Esophagus muscularis mucosa (tissue), 4 donors: ENCODE data around the gene ZBTB22. TPM values are rescaled to one million over a fixed set of nuclear protein-coding genes. Genes with fewer than 3 reads are reported as not detected.
"Not testable (repeated sequence)": the region's sequence is repeated elsewhere in the genome, so short reads cannot be mapped to it uniquely, and the experiment has no call there.

ENCODE experiments used
- DNase-seq: peaks from one replicate; pipeline ENCODE4 v3.0.0-alpha.2; 2017; ENCODE audit errors: extremely low spot score
- H3K27ac ChIP-seq, 4 donors: fragments of 200-600 bp; sonication (generic); replicated peaks in 1 of 4; 1 replicate in 3 of 4; 2 replicates in 1 of 4; pipeline ENCODE4 v1.5.1; 2016 to 2019; ENCODE audit warnings: mild to moderate bottlenecking in 1 of 4
- H3K27me3 ChIP-seq, 4 donors: fragments of 200-600 bp; sonication (generic); one replicate each; pipeline versions ENCODE4 v1.5.1 to v1.6.0; 2016 to 2019
- H3K36me3 ChIP-seq, 4 donors: fragments of 200-600 bp; sonication (generic); one replicate each; pipeline ENCODE4 v1.5.1; 2016 to 2019
- H3K4me1 ChIP-seq, 4 donors: fragments of 200-600 bp; sonication (generic); one replicate each; pipeline ENCODE4 v1.5.1; 2016 to 2019
- H3K4me3 ChIP-seq, 4 donors: fragments of 200-600 bp; sonication (generic); 1 replicate in 2 of 4; 2 replicates in 2 of 4; pipeline ENCODE4 v1.5.1; 2016 to 2019; ENCODE audit warnings: mild to moderate bottlenecking in 4 of 4, moderate library complexity in 1 of 4
- H3K9me3 ChIP-seq, 4 donors: fragments of 200-600 bp; sonication (generic); 1 replicate in 3 of 4; 2 replicates in 1 of 4; pipeline ENCODE4 v1.5.1; 2016 to 2019
- EP300 ChIP-seq: sonication (generic); formaldehyde crosslinking; IDR thresholded peaks from one replicate; pipeline ENCODE4 v1.6.1; 2017; ENCODE audit warnings: antibody characterized with exemption
- POLR2A ChIP-seq: fragments of 450-650 bp; IDR thresholded peaks from one replicate; pipeline ENCODE4 v1.6.1; 2017; ENCODE audit warnings: antibody characterized with exemption, moderate library complexity, mild to moderate bottlenecking, low read depth
- POLR2AphosphoS5 ChIP-seq, 2 donors: sonication (generic); formaldehyde crosslinking; IDR thresholded peaks; one replicate each; pipeline ENCODE4 v1.6.1; 2017; ENCODE audit warnings: antibody characterized with exemption in 2 of 2
- WGBS: methylation state at CpG from one replicate; pipeline ENCODE4 v1.1.5; 2018; 5-methylcytosine and 5-hydroxymethylcytosine counted together
- intact Hi-C: fragments of 100-400 bp; cut with DNase I; formaldehyde crosslinking; loops from one replicate; pipeline ENCODE4 v1.15.1; 2023
- total RNA-seq, 4 donors: library from RNA; depleted of rRNA; stranded (reverse); fragments of >200 nt; gene quantifications; one replicate each; pipeline versions ENCODE4 v1.1.0 to v1.2.1, GENCODE V29; 2016
- TF ChIP-seq, protein P1 (sequence below), 3 experiments: fragments of 200-600 bp in 2 of 3; fragments of 450-650 bp in 1 of 3; sonication (generic) in 2 of 3; IDR thresholded peaks; one replicate each; pipeline ENCODE4 v1.5.1; 2017 to 2019; ENCODE audit warnings: antibody characterized with exemption in 3 of 3, mild to moderate bottlenecking in 2 of 3, moderate library complexity in 1 of 3

Gene ZBTB22
- total RNA-seq, 4 donors from 2014 or later: 12.9 to 24.2 (median 15.8) TPM

DNA sequence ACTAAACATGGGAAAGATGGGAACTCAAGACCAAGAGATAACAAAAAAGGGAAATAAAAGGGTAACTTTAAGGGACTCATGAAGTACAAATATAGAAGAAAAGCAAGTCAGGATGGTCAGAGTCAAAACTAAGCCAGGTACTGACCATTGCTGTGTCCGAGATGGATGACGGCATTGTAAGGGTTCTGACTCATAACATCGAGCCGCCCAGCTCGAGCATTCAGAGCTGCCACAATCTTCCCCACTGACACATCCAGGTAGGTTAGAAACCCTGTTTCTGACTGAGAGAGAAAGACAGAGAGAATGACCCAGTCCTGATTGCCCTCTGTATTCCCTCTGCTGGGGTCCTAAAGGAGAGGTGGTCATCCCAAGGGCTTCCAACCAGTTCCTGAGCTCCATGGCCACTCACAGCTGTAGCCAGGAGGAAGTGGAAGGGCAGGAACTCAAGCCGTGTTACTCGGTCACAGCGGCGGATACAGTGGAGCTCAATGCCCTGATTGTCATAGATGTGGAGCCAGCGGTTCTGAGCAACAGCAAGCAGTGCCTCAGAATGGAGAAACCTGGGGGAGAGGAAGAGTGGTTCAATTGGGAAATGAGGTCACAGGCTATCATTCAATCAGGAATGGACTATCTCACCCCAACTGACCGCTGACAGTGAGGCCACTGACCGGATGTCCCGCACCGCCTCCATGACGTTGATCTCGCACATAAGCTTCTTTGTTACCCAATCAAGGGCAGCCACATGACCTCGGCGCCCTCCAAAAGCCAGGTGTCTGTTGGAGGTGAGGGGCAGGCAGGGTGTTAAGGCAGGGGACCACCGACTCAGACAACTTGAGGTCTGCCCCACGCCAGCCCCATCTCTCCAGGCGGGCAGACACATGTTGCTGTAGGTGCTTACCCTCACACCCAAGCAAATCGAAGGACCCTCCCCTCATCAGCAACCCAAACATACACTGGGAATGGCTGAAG lies 30.3 kb downstream of the ZBTB22 start:
- Histone ChIP-seq H3K27me3 (no peaks in the 10 kb centered on the region), H3K9me3 (no peaks in the 10 kb centered on the region), H3K27ac (no peak overlapping the region), H3K4me1 (peaks cover 20 to 31% (median 26%) of the 10 kb centered on the region in 4 donors), H3K36me3 (peaks cover 34 to 74% (median 69%) of the 10 kb centered on the region in 4 donors), H3K4me3 (no peak overlapping the region)
- TF ChIP-seq EP300: no peak
- TF ChIP-seq POLR2A: no peak
- TF ChIP-seq, protein P1, sequence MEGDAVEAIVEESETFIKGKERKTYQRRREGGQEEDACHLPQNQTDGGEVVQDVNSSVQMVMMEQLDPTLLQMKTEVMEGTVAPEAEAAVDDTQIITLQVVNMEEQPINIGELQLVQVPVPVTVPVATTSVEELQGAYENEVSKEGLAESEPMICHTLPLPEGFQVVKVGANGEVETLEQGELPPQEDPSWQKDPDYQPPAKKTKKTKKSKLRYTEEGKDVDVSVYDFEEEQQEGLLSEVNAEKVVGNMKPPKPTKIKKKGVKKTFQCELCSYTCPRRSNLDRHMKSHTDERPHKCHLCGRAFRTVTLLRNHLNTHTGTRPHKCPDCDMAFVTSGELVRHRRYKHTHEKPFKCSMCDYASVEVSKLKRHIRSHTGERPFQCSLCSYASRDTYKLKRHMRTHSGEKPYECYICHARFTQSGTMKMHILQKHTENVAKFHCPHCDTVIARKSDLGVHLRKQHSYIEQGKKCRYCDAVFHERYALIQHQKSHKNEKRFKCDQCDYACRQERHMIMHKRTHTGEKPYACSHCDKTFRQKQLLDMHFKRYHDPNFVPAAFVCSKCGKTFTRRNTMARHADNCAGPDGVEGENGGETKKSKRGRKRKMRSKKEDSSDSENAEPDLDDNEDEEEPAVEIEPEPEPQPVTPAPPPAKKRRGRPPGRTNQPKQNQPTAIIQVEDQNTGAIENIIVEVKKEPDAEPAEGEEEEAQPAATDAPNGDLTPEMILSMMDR (IDR thresholded peaks at IDR 0.05): no peak
- TF ChIP-seq POLR2AphosphoS5 (IDR thresholded peaks at IDR 0.05): no peak
- 91% methylated on average over 18 of the region's 22 CpGs for WGBS
- intact Hi-C loops: no loop called here
- no peak for DNase-seq

DNA sequence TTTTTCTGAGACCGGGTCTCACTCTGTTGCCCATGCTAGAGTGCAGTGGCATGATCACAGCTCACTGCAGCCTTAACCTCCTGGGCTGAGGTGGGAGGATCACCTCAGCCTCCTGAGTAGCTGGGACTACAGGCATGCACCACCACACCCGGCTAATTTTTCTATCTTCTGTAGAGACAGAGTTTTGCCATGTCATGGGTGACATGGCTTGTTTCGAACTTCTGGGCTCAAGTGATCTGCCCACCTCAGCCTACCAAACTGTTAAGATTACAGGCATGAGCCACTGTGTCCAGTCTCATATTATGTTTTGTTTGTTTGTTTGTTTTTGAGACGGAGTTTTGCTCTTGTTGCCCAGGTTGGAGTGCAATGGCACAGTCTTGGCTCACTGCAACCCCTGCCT lies 32.3 kb downstream of the ZBTB22 start:
- intact Hi-C loops, H3K27ac ChIP-seq, H3K9me3 ChIP-seq, H3K4me3 ChIP-seq, H3K27me3 ChIP-seq, DNase-seq: not testable (repeated sequence)
- WGBS: 89% methylated on average over 4 of the region's 4 CpGs
- H3K4me1 ChIP-seq: peaks cover 14 to 24% (median 19%) of the 10 kb centered on the region in 4 donors
- H3K36me3 ChIP-seq: peaks cover 24 to 77% (median 67%) of the 10 kb centered on the region in 4 donors

DNA sequence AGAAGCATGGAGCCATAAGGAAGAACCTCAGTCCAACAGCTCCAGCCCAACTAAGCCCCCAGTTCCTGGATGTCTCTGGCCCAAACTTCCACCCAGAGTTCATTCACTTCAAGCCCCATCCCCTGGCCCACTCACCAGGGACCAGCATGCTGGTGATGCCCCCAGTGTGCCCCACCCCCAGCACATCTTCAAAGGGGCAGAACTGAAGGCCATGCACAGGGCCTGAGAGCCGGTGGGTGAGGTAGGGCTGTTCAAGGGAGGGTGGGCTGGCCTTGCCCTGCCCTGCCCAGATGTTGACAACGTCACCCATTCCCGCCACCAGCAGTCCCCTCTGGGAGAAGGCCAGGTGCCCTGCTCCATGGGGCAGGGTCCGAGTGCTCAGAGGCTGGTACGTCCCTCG lies 37.0 kb downstream of the ZBTB22 start:
- Histone ChIP-seq H3K27me3 (no peaks in the 10 kb centered on the region), H3K4me3 (no peak overlapping the region), H3K36me3 (peaks cover 21 to 85% (median 75%) of the 10 kb centered on the region in 4 donors), H3K27ac (no peak overlapping the region), H3K4me1 (peaks cover 24 to 38% (median 34%) of the 10 kb centered on the region in 4 donors), H3K9me3 (no peaks in the 10 kb centered on the region)
- no peak for TF ChIP-seq POLR2AphosphoS5 (IDR thresholded peaks at IDR 0.05)
- no peak for TF ChIP-seq POLR2A
- TF ChIP-seq EP300: no peak
- TF ChIP-seq, protein P1 (IDR thresholded peaks at IDR 0.05): no peak
- DNase-seq: no peak
- WGBS: 79% methylated on average over 6 of the region's 6 CpGs
- intact Hi-C loops: no loop called here

DNA sequence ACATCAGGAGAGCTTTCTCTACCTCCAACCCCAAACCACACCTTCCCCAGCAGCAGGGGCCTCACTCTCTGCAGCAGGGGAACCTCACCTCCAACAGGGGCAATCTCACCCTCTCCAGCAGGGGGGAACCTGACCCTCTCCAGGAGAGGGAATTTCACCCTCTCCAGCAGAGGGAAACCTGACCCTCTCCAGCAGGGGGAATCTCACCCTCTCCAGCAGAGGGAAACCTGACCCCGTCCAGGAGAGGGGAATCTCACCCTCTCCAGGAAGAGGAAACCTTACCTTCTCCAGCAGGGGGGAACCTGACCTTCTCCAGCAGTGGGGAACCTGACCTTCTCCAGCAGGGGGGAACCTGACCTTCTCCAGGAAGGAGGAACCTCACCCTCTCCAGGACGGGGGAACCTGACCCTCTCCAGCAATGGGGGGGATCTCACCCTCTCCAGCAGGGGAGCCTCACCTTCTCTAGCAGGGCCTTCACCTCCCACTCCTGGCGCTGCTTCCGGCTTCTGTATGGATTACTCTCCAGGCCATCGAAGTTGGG lies 37.5 kb downstream of the ZBTB22 start:
- H3K4me3 ChIP-seq: no peak overlapping the region
- no peaks in the 10 kb centered on the region for H3K27me3 ChIP-seq
- H3K4me1 ChIP-seq: peaks cover 28 to 43% (median 39%) of the 10 kb centered on the region in 4 donors
- peaks cover 25 to 85% (median 76%) of the 10 kb centered on the region in 4 donors for H3K36me3 ChIP-seq
- no peaks in the 10 kb centered on the region for H3K9me3 ChIP-seq
- 62% methylated on average over 5 of the region's 5 CpGs for WGBS
- no peak for DNase-seq
- TF ChIP-seq POLR2A (no peak), EP300 (no peak)
- TF ChIP-seq, protein P1 (IDR thresholded peaks at IDR 0.05): peak; percentile 11 to 40 (median 17)
- H3K27ac ChIP-seq: no peak overlapping the region
- intact Hi-C loops: no loop called here

DNA sequence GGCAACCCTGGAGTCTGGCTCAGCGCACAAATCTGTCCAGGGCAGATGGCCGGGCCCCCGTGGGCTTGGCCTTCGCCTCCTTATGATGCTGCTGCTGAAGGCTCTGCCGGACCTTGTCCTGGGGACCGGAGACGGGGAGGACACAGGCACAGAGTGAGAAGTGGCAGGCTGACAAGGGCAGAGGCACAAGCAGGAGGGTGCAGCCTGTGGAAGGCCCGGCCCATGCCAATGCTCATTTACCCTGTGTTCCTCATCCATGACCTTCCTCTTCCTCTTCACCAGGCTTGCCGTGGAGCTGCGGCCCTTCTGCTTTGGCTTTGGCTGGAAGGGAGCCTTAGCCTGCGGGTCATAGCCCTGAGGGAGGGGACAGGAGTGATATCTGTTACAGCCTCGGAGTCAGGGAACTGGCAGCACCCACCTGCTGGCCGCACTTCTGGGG lies 38.3 kb downstream of the ZBTB22 start:
- DNase-seq: no peak
- Histone ChIP-seq H3K27me3 (no peaks in the 10 kb centered on the region), H3K9me3 (no peaks in the 10 kb centered on the region), H3K4me3 (no peak overlapping the region), H3K36me3 (peaks cover 26 to 86% (median 76%) of the 10 kb centered on the region in 4 donors), H3K27ac (no peak overlapping the region), H3K4me1 (peaks cover 33 to 51% (median 47%) of the 10 kb centered on the region in 4 donors)
- TF ChIP-seq, protein P1 (IDR thresholded peaks at IDR 0.05): no peak
- TF ChIP-seq POLR2AphosphoS5 (IDR thresholded peaks at IDR 0.05) (no peak), POLR2A (no peak), EP300 (no peak)
- WGBS: 82% methylated on average over 3 of the region's 13 CpGs
- intact Hi-C loops: no loop called here
